ENCODE data around the gene STOML1.

GRCh38 chr15:74010929-74011540 is 18.9 kb upstream of the STOML1 start:
- TF ChIP-seq CTCF (conservative IDR thresholded peaks at IDR 0.05; ENCODE audit: low read length) (no peak), EZH2phosphoT487 (IDR thresholded peaks at IDR 0.05; ENCODE audit: borderline replicate concordance, low read depth, low read length) (no peak)

Data from OCI-LY7 (cell line).